GM23338 (cell line): ENCODE results near the gene TLR7. TPM values are rescaled to one million over a fixed set of nuclear protein-coding genes. Genes with fewer than 3 reads are reported as not detected.

Source experiments
- ATAC-seq: fragments of 200-7000 bp; cut with Tn5 transposase; 3 replicates; pipeline ENCODE4 v1.9.1; 2020
- DNase-seq: peaks from one replicate; pipeline ENCODE4 v3.0.0-alpha.2; 2015; ENCODE audit warnings: low spot score
- H2AFZ ChIP-seq: fragments of 200-600 bp; sonication (generic); 2 replicates; pipeline ENCODE4 v1.8.0; 2016; ENCODE audit warnings: antibody characterized with exemption, mild to moderate bottlenecking, moderate library complexity
- H3F3A ChIP-seq: fragments of 200-600 bp; sonication (generic); replicated peaks from 2 replicates; pipeline ENCODE4 v1.8.0; 2017; ENCODE audit warnings: antibody characterized with exemption, mixed run types, low read depth
- H3K27ac ChIP-seq: fragments of 200-600 bp; sonication (generic); 2 replicates; pipeline ENCODE4 v1.6.1; 2016; ENCODE audit warnings: low read depth
- H3K27me3 ChIP-seq: fragments of 200-600 bp; sonication (generic); 2 replicates; pipeline ENCODE4 v1.8.0; 2016; ENCODE audit warnings: mild to moderate bottlenecking, mixed run types, moderate library complexity; ENCODE audit not compliant: insufficient read depth
- H3K36me3 ChIP-seq: fragments of 200-600 bp; sonication (generic); 2 replicates; pipeline ENCODE4 v1.8.0; 2016; ENCODE audit warnings: mild to moderate bottlenecking; ENCODE audit not compliant: insufficient read depth
- H3K4me1 ChIP-seq: fragments of 200-600 bp; sonication (generic); 2 replicates; pipeline ENCODE4 v1.8.0; 2016; ENCODE audit warnings: mild to moderate bottlenecking, moderate library complexity; ENCODE audit not compliant: insufficient read depth
- H3K4me2 ChIP-seq: fragments of 200-600 bp; sonication (generic); 2 replicates; pipeline ENCODE4 v1.7.1; 2017; ENCODE audit warnings: mixed run types
- H3K4me3 ChIP-seq: fragments of 200-600 bp; sonication (generic); 2 replicates; pipeline ENCODE4 v1.6.1; 2016; ENCODE audit warnings: mixed run types
- H3K79me2 ChIP-seq: fragments of 200-600 bp; sonication (generic); replicated peaks from 2 replicates; pipeline ENCODE4 v1.8.0; 2017; ENCODE audit warnings: mild to moderate bottlenecking; ENCODE audit not compliant: insufficient read depth
- H3K9me2 ChIP-seq: fragments of 200-600 bp; sonication (generic); 2 replicates; pipeline ENCODE4 v1.8.0; 2017; ENCODE audit not compliant: insufficient read depth
- H4K20me1 ChIP-seq: fragments of 200-600 bp; sonication (generic); replicated peaks from 2 replicates; pipeline ENCODE4 v1.8.0; 2017; ENCODE audit warnings: mild to moderate bottlenecking; ENCODE audit not compliant: insufficient read depth
- H3K27ac Mint-ChIP-seq: 2 replicates; pipeline ENCODE4 v1.8.0; 2020; ENCODE audit warnings: inconsistent platforms, mild to moderate bottlenecking, moderate library complexity, mixed read lengths
- H3K27me3 Mint-ChIP-seq: 3 replicates; pipeline ENCODE4 v1.8.0; 2022; ENCODE audit warnings: low read depth, mild to moderate bottlenecking, moderate library complexity, mixed read lengths, inconsistent platforms; ENCODE audit not compliant: insufficient read depth, poor library complexity
- H3K36me3 Mint-ChIP-seq: 3 replicates; pipeline ENCODE4 v1.8.0; 2021; ENCODE audit warnings: low read depth, mild to moderate bottlenecking, inconsistent platforms, moderate library complexity, mixed read lengths
- H3K4me1 Mint-ChIP-seq: 3 replicates; pipeline ENCODE4 v1.8.0; 2020; ENCODE audit warnings: mild to moderate bottlenecking, inconsistent platforms, mixed read lengths
- H3K4me3 Mint-ChIP-seq: 3 replicates; pipeline ENCODE4 v1.8.0; 2021; ENCODE audit warnings: moderate library complexity, mild to moderate bottlenecking, inconsistent platforms, mixed read lengths
- H3K9me3 Mint-ChIP-seq: 3 replicates; pipeline ENCODE4 v1.8.0; 2020; ENCODE audit warnings: moderate library complexity, mild to moderate bottlenecking, inconsistent platforms, mixed read lengths
- CREB1 ChIP-seq: fragments of 250-450 bp; sonication (Bioruptor Pico); IDR thresholded peaks from 2 replicates; pipeline ENCODE4 v1.5.0; 2020; ENCODE audit warnings: low read depth, mild to moderate bottlenecking, moderate library complexity
- CTCF ChIP-seq, 2 experiments: fragments of 200-600 bp in 1 of 2; sonication (generic) in 1 of 2; conservative IDR thresholded peaks; 2 replicates each; pipeline versions ENCODE4 v1.5.1 to v1.6.1; 2016 to 2017; ENCODE audit warnings: antibody characterized with exemption in 2 of 2, low read depth in 2 of 2, mild to moderate bottlenecking in 2 of 2, moderate library complexity in 1 of 2
- ETS1 ChIP-seq: IDR thresholded peaks from 2 replicates; pipeline ENCODE4 v1.6.1; 2016; ENCODE audit warnings: antibody characterized with exemption
- EZH2 ChIP-seq: fragments of 200-600 bp; sonication (generic); IDR thresholded peaks from one replicate; pipeline ENCODE4 v1.8.0; 2017; ENCODE audit warnings: antibody characterized with exemption, mild to moderate bottlenecking, low read depth; ENCODE audit not compliant: unreplicated experiment
- EZH2phosphoT487 ChIP-seq: fragments of 200-600 bp; sonication (generic); IDR thresholded peaks from one replicate; pipeline ENCODE4 v1.8.1; 2018; ENCODE audit warnings: antibody characterized with exemption; ENCODE audit not compliant: unreplicated experiment
- JUNB ChIP-seq: IDR thresholded peaks from one replicate; pipeline ENCODE4 v1.6.1; 2016; ENCODE audit warnings: antibody characterized with exemption; ENCODE audit not compliant: unreplicated experiment
- NANOG ChIP-seq: IDR thresholded peaks from 2 replicates; pipeline ENCODE4 v1.6.1; 2016; ENCODE audit warnings: antibody characterized with exemption, borderline replicate concordance
- REST ChIP-seq: IDR thresholded peaks from one replicate; pipeline ENCODE4 v1.6.1; 2018; ENCODE audit warnings: antibody characterized with exemption; ENCODE audit not compliant: unreplicated experiment
- STAT1 ChIP-seq: IDR thresholded peaks from one replicate; pipeline ENCODE4 v1.6.1; 2016; ENCODE audit warnings: antibody characterized with exemption; ENCODE audit not compliant: unreplicated experiment
- ZNF114 ChIP-seq: fragments of 250-450 bp; sonication (Bioruptor Pico); IDR thresholded peaks from 2 replicates; pipeline ENCODE4 v1.5.0; 2020; ENCODE audit warnings: mild to moderate bottlenecking, moderate library complexity
- ZNF331 ChIP-seq: fragments of 250-450 bp; sonication (Bioruptor Pico); IDR thresholded peaks from 2 replicates; pipeline ENCODE4 v1.5.0; 2020; ENCODE audit warnings: low read depth, mild to moderate bottlenecking, moderate library complexity
- ZNF462 ChIP-seq: fragments of 250-450 bp; sonication (Bioruptor Pico); IDR thresholded peaks from 2 replicates; pipeline ENCODE4 v1.5.0; 2020; ENCODE audit warnings: mild to moderate bottlenecking, moderate library complexity
- polyA plus RNA-seq: library from polyadenylated mRNA; unstranded; fragments of >200 nt; fragmentation: Nextera tagmentation; extraction: Ambion mirVana; gene quantifications from 2 replicates; pipeline ENCODE4 v1.2.1, GENCODE V29; 2016
- total RNA-seq: library from RNA; depleted of rRNA; stranded (reverse); fragments of >200 nt; shearing (Covaris generic); gene quantifications from 2 replicates; pipeline ENCODE4 v1.2.3, GENCODE V29; 2014

The TLR7 gene
- total and polyA plus RNA-seq, 2 experiments from 2014 or later: not detected

GRCh38 chrX:12874581-12874980, 7.7 kb downstream of the TLR7 start:
- ATAC-seq (no peak), DNase-seq (no peak)
- Histone ChIP-seq H3K4me1 (no peaks in the 10 kb centered on the region), H3K4me2 (no peak overlapping the region), H3F3A (no peaks in the 10 kb centered on the region), H3K27ac (no peak overlapping the region), H4K20me1 (no peaks in the 10 kb centered on the region), H3K27me3 (no peaks in the 10 kb centered on the region), H3K9me2 (no peaks in the 10 kb centered on the region), H3K36me3 (no peaks in the 10 kb centered on the region), H2AFZ (no peak overlapping the region), H3K79me2 (no peaks in the 10 kb centered on the region), H3K4me3 (no peak overlapping the region)
- Mint-ChIP-seq H3K9me3 (no peaks in the 10 kb centered on the region), H3K27ac (no peak overlapping the region), H3K4me3 (no peak overlapping the region), H3K4me1 (peaks cover 12% of the 10 kb centered on the region; the same call in 2 of the 3 replicates), H3K27me3 (peaks cover 2% of the 10 kb centered on the region), H3K36me3 (no peaks in the 10 kb centered on the region)
- TF ChIP-seq EZH2phosphoT487 (no peak), CTCF (conservative IDR thresholded peaks at IDR 0.05; ENCODE audit: low read depth in 2 of 2) (no peak), REST (no peak), JUNB (no peak), EZH2 (no peak), CREB1 (CRISPR knock-in tag) (no peak), STAT1 (no peak), ETS1 (no peak), NANOG (no peak), ZNF114 (no peak), ZNF462 (CRISPR knock-in tag) (no peak), ZNF331 (CRISPR knock-in tag) (no peak)
